GM12891 (cell line): ENCODE measurements around the gene FBXL12.
"Not testable (repeated sequence)": the region's sequence is repeated elsewhere in the genome, so short reads cannot be mapped to it uniquely, and the experiment has no call there.

Experiments
- DNase-seq: peaks from one replicate; pipeline ENCODE4 v3.0.0; 2011; ENCODE audit warnings: low spot score; ENCODE audit not compliant: insufficient read length
- FAIRE-seq: peaks from 2 replicates; lab custom pipeline; 2011; peaks lifted over from hg19 to GRCh38; lab: Jason Lieb, UNC
- PAX5 ChIP-seq: IDR thresholded peaks from 2 replicates; pipeline ENCODE4 v1.6.1; 2011; ENCODE audit warnings: low read length, moderate library complexity, mild to moderate bottlenecking; ENCODE audit not compliant: insufficient read depth, severe bottlenecking
- POLR2A ChIP-seq: IDR thresholded peaks from 2 replicates; pipeline ENCODE4 v1.6.1; 2011; ENCODE audit warnings: low read depth, low read length, control low read depth
- POLR2AphosphoS5 ChIP-seq: IDR thresholded peaks from 2 replicates; pipeline ENCODE4 v1.6.1; 2011; ENCODE audit warnings: low read depth, low read length, control low read depth
- POU2F2 ChIP-seq: IDR thresholded peaks from 2 replicates; pipeline ENCODE4 v1.6.1; 2011; ENCODE audit warnings: low read depth, mild to moderate bottlenecking, control low read depth, low read length, moderate library complexity
- SPI1 ChIP-seq: IDR thresholded peaks from 2 replicates; pipeline ENCODE4 v1.6.1; 2011; ENCODE audit warnings: low read depth, low read length, control low read depth
- TAF1 ChIP-seq: IDR thresholded peaks from 2 replicates; pipeline ENCODE4 v1.6.1; 2011; ENCODE audit warnings: low read depth, low read length, control low read depth

The FBXL12 gene

DNA sequence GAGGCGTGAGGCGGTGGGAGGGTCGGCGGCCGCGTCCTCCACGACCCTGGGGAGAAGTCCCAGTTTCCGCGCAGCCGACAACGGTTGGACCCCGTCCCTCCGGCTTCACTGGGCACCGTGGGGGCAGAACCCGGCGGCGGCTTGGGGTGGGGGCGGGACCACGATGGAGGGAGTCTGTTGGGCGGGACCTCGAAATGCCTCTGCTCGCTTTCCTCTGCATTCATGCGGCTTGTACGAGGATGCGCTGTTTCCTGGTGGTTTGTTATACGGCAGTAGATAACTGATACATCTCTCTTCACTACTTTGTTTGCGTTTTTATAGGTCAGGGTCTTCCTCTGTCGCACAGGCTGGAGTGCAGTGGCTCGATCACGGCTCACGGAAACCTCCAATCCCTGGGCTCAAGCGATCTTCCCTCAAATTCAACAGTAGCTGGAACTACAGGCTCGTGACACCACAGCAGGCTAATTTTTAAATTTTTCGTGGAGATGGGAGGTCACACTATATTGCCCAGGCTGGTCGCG, 25.7 kb downstream of the FBXL12 start:
- DNase-seq (no peak), FAIRE-seq (no peak)
- TF ChIP-seq TAF1 (no peak), SPI1 (no peak), POLR2A (no peak), POU2F2 (no peak), POLR2AphosphoS5 (no peak), PAX5 (no peak)

DNA sequence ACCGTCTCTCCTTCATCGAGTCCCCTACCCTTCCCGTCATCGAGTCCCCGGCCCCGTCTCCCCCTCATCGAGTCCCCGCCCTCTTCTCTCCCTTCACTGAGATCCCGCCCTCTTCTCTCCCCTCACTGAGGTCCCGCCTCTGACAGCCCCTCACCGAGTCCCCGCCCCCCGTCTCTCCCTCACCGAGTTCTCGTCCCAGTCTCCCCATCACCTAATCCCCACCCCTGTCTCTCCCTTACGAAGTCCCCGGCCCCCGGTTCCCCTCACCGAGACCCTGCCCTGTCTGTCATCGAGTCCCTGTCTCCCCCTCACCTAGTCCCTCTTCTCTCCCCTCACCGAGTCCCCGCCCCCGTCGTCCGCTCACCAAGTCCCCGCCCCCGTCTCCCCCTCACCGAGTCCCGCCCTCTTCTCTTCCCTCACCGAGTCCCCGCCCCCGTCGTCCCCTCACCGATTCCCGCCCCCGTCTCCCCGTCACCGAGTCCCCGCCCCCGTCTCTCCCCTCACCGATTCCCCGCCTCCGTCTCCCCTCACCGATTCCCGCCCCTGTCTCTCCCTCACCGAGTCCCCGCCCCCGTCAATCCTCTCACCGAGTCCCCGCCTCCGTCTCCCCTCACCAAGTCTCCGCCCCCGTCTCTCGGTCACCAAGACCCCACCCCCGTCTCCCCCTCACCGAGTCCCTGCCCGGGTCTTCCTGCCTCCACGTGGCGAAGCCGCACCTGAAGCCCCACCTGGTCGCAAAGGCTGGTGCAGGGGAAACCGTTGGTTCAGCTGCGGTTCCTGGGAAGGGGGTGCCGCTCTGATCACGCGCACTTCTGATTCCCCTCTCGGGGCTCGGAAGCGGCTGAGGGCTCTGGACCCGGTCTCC, 26.4 kb downstream of the FBXL12 start:
- peak; percentile 88 for FAIRE-seq
- peak; percentile 67 for DNase-seq
- no peak for TF ChIP-seq PAX5
- TF ChIP-seq SPI1, result no peak
- no peak for TF ChIP-seq POLR2AphosphoS5
- no peak for TF ChIP-seq POLR2A
- TF ChIP-seq POU2F2, result no peak
- no peak for TF ChIP-seq TAF1

GRCh38 chr19:9791552-9792205, 27.2 kb downstream of the FBXL12 start:
- peak; percentile 64 for DNase-seq
- peak; percentile 86 for FAIRE-seq
- TF ChIP-seq SPI1, result no peak

GRCh38 chr19:9791073-9791367, 27.9 kb downstream of the FBXL12 start:
- not testable (repeated sequence) for FAIRE-seq, DNase-seq

GRCh38 chr19:9789579-9789978, 29.3 kb downstream of the FBXL12 start:
- DNase-seq, FAIRE-seq: not testable (repeated sequence)

DNA sequence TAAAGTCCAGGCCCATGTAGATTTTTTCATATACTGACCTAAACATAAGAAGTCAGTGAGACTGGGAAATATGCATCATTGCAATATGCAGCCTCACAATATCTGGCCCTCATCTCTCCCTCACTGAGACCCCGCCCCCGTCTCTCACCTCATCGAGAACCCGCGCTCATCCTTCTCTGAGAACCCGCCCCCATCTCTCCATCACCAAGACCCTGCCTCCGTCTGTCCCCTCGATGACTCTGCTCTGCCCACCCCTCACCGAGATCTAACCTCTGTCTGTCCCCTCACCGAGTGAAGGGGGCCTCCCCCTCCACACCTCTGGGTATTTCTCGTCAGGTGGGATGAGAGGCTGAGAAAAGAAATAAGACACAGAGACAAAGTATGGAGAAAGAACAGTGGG, 29.8 kb downstream of the FBXL12 start:
- TF ChIP-seq TAF1 (no peak), PAX5 (no peak), POLR2AphosphoS5 (no peak), SPI1 (no peak), POU2F2 (no peak), POLR2A (no peak)
- FAIRE-seq (no peak), DNase-seq (no peak)

- FAIRE-seq, DNase-seq: not testable (repeated sequence)
Measured at GRCh38 chr19:9788604-9789003, 30.3 kb downstream of the FBXL12 start.

- no peak for TF ChIP-seq POU2F2
- no peak for TF ChIP-seq TAF1
- TF ChIP-seq POLR2A, result no peak
- TF ChIP-seq POLR2AphosphoS5, result no peak
- no peak for TF ChIP-seq SPI1
- no peak for TF ChIP-seq PAX5
- no peak for FAIRE-seq
- DNase-seq, result no peak
Measured at GRCh38 chr19:9786819-9787218, 32.1 kb downstream of the FBXL12 start.

GRCh38 chr19:9786342-9786741, 32.5 kb downstream of the FBXL12 start:
- FAIRE-seq, result no peak
- TF ChIP-seq POLR2A (no peak), PAX5 (no peak), POU2F2 (no peak), POLR2AphosphoS5 (no peak), SPI1 (no peak), TAF1 (no peak)
- no peak for DNase-seq

- TF ChIP-seq POLR2A, result no peak
- TF ChIP-seq POU2F2, result no peak
- no peak for TF ChIP-seq SPI1
- peak; percentile 55; the same call in 1 of the 2 replicates for TF ChIP-seq POLR2AphosphoS5
- TF ChIP-seq PAX5, result no peak
- no peak for TF ChIP-seq TAF1
- FAIRE-seq, result peak; percentile 95
Measured at GRCh38 chr19:9785367-9786331, 33.2 kb downstream of the FBXL12 start.

GRCh38 chr19:9784163-9784496, 34.7 kb downstream of the FBXL12 start:
- not testable (repeated sequence) for FAIRE-seq, DNase-seq

More at GRCh38 chr19:9785367-9786331, 33.2 kb downstream of the FBXL12 start:
- peak; percentile 85 for DNase-seq
